Spleen (tissue), 11 donors: ENCODE data around the gene MX1. TPM values are rescaled to one million over a fixed set of nuclear protein-coding genes. Genes with fewer than 3 reads are reported as not detected.

Experiments used
- DNase-seq: peaks from one replicate; pipeline ENCODE4 v3.0.0-alpha.2; 2020
- H3K27ac ChIP-seq, 8 donors: fragments of 200-600 bp; sonication (generic) in 7 of 8; 1 replicate in 4 of 8; 2 replicates in 4 of 8; pipeline versions ENCODE4 v1.5.0 to v1.8.0; 2016 to 2021; ENCODE audit warnings: inconsistent platforms in 4 of 8, mild to moderate bottlenecking in 4 of 8, moderate library complexity in 1 of 8
- H3K27me3 ChIP-seq, 7 donors: fragments of 200-600 bp; sonication (generic) in 6 of 7; replicated peaks in 1 of 7; 1 replicate in 4 of 7; 2 replicates in 3 of 7; pipeline versions ENCODE4 v1.5.0 to v1.8.0; 2016 to 2021; ENCODE audit warnings: inconsistent platforms in 3 of 7, mild to moderate bottlenecking in 1 of 7
- H3K36me3 ChIP-seq, 6 donors: fragments of 200-600 bp; sonication (generic) in 5 of 6; 1 replicate in 4 of 6; 2 replicates in 2 of 6; pipeline versions ENCODE4 v1.5.0 to v1.8.0; 2016 to 2021; ENCODE audit warnings: inconsistent platforms in 2 of 6
- H3K4me1 ChIP-seq, 6 donors: fragments of 200-600 bp; sonication (generic) in 5 of 6; 1 replicate in 3 of 6; 2 replicates in 3 of 6; pipeline versions ENCODE4 v1.5.0 to v1.8.0; 2016 to 2021; ENCODE audit warnings: inconsistent platforms in 3 of 6
- H3K4me3 ChIP-seq, 8 donors: fragments of 200-600 bp; sonication (generic) in 7 of 8; 1 replicate in 4 of 8; 2 replicates in 4 of 8; pipeline versions ENCODE4 v1.5.0 to v1.8.0; 2016 to 2021; ENCODE audit warnings: inconsistent platforms in 4 of 8, mild to moderate bottlenecking in 4 of 8, moderate library complexity in 2 of 8
- H3K9me3 ChIP-seq, 8 donors: fragments of 200-600 bp; sonication (generic) in 7 of 8; 1 replicate in 4 of 8; 2 replicates in 4 of 8; pipeline versions ENCODE4 v1.5.0 to v1.8.0; 2016 to 2021; ENCODE audit warnings: inconsistent platforms in 4 of 8
- CTCF ChIP-seq, 11 experiments: fragments of 200-600 bp in 7 of 11; fragments of 450-650 bp in 4 of 11; sonication (generic) in 4 of 11; IDR thresholded peaks in 8 of 11; conservative IDR thresholded peaks in 3 of 11; 1 replicate in 7 of 11; 2 replicates in 4 of 11; pipeline versions ENCODE4 v1.4.0 to v1.8.0; 2016 to 2021; ENCODE audit warnings: antibody characterized with exemption in 11 of 11, inconsistent platforms in 4 of 11, mild to moderate bottlenecking in 1 of 11
- POLR2A ChIP-seq, 3 donors: fragments of 450-650 bp; IDR thresholded peaks; one replicate each; pipeline ENCODE4 v1.5.1; 2017; ENCODE audit warnings: antibody characterized with exemption in 3 of 3, mild to moderate bottlenecking in 1 of 3
- POLR2AphosphoS5 ChIP-seq, 3 donors: sonication (generic); formaldehyde crosslinking; IDR thresholded peaks; one replicate each; pipeline ENCODE4 v1.5.1; 2017; ENCODE audit warnings: antibody characterized with exemption in 3 of 3
- WGBS, 5 donors: extraction: QIAGEN DNeasy Blood & Tissue Kit in 3 of 5; methylation state at CpG; one replicate each; pipeline versions ENCODE4 v1.1.5 to v1.1.7; 2013 to 2018; 5-methylcytosine and 5-hydroxymethylcytosine counted together
- intact Hi-C: fragments of 100-400 bp; cut with DNase I; formaldehyde crosslinking; loops from one replicate; pipeline ENCODE4 v1.15.0; 2023; ENCODE audit warnings: low total_unique reads
- polyA plus RNA-seq, 3 donors: library from polyadenylated mRNA; stranded (reverse); fragments of 200-250 nt; gene quantifications; one replicate each; pipeline ENCODE4 v1.2.1, GENCODE V29; 2013
- total RNA-seq, 7 donors: library from RNA; depleted of rRNA in 3 of 7; stranded (reverse); fragments of >200 nt in 3 of 7; fragmentation: NEBNext Ultra II Directional in 4 of 7; extraction: Animal tissue kit (Norgen Biotek cat#: 25700) in 4 of 7; gene quantifications; one replicate each; pipeline versions ENCODE4 v1.1.0 to v1.2.1, GENCODE V29; 2016 to 2021
- donor health status: healthy with polysubstance abuse.
- donor health status: DM: no; HTN: no; CAD: no; lungs with moderate emphysema.
- donor health status: DM: no; HTN: no; CAD: no.
- donor health status: Bipolar disorder and iron deficiency.
- donor health status: healthy.
- donor health status: DM: no; HTN: no; CAD: no.
- donor health status: DM: yes; HTN: yes; CAD: no.

MX1 gene
- total and polyA plus RNA-seq, 10 donors: 32.8 to 148 (median 90.1) TPM

GRCh38 chr21:41478319-41479177 lies 52.5 kb downstream of the MX1 start:
- intact Hi-C loops: no loop called here
- Histone ChIP-seq H3K9me3 (no peaks in the 10 kb centered on the region), H3K4me3 (no peak overlapping the region), H3K4me1 (no peaks in the 10 kb centered on the region), H3K27me3 (peaks cover 0 to 28% (median 0%) of the 10 kb centered on the region in 7 donors), H3K27ac (no peak overlapping the region), H3K36me3 (no peaks in the 10 kb centered on the region)
- no peak for TF ChIP-seq POLR2A (IDR thresholded peaks at IDR 0.05)
- no peak for TF ChIP-seq CTCF (IDR thresholded peaks at IDR 0.05 in 8 of 11, conservative IDR thresholded peaks at IDR 0.05 in 3 of 11)
- TF ChIP-seq POLR2AphosphoS5 (IDR thresholded peaks at IDR 0.05): no peak
- 70 to 74% (median 72%) methylated on average over 11 of the region's 11 CpGs for WGBS, 5 donors
- DNase-seq: peak; percentile 62

DNA sequence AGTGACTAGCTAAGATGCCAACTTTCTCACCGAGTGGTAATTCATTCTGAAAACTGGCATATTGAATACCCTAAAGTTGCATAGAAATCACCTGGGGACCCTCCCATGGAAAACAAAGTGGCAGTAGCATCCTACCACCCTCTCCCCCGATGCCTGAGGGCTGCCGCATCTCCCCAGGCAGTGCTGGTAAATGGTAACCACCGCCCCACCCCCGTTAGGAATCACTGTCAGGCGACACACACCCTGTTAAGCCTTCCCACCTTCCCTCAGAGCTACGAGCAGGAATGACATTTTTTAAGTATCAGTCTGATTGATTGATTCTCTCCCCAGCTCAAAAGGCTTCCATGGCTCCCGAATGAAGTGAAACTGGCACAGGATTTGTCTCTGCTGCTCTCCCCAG lies 53.6 kb downstream of the MX1 start:
- no peaks in the 10 kb centered on the region for H3K9me3 ChIP-seq
- no peaks in the 10 kb centered on the region for H3K36me3 ChIP-seq
- DNase-seq: peak; percentile 33
- intact Hi-C loops: no loop called here
- no peak overlapping the region for H3K27ac ChIP-seq
- TF ChIP-seq POLR2A (IDR thresholded peaks at IDR 0.05) (no peak), POLR2AphosphoS5 (IDR thresholded peaks at IDR 0.05) (no peak), CTCF (IDR thresholded peaks at IDR 0.05 in 8 of 11, conservative IDR thresholded peaks at IDR 0.05 in 3 of 11) (no peak)
- peaks cover 0 to 36% (median 0%) of the 10 kb centered on the region in 7 donors for H3K27me3 ChIP-seq
- no peaks in the 10 kb centered on the region for H3K4me1 ChIP-seq
- WGBS, 5 donors: 58 to 71% (median 68%) methylated on average over 8 of the region's 8 CpGs
- H3K4me3 ChIP-seq: no peak overlapping the region

GRCh38 chr21:41480086-41480690 lies 54.1 kb downstream of the MX1 start:
- no peaks in the 10 kb centered on the region for H3K4me1 ChIP-seq
- intact Hi-C loops: no loop called here
- H3K27ac ChIP-seq: no peak overlapping the region
- H3K4me3 ChIP-seq: no peak overlapping the region
- H3K36me3 ChIP-seq: no peaks in the 10 kb centered on the region
- H3K27me3 ChIP-seq: peaks cover 0 to 37% (median 0%) of the 10 kb centered on the region in 7 donors
- TF ChIP-seq CTCF (IDR thresholded peaks at IDR 0.05 in 8 of 11, conservative IDR thresholded peaks at IDR 0.05 in 3 of 11): no peak
- TF ChIP-seq POLR2A (IDR thresholded peaks at IDR 0.05): no peak
- TF ChIP-seq POLR2AphosphoS5 (IDR thresholded peaks at IDR 0.05): no peak
- no peaks in the 10 kb centered on the region for H3K9me3 ChIP-seq
- WGBS, 5 donors: 84 to 89% (median 86%) methylated on average over 15 to 17 of the region's 17 CpGs
- peak; percentile 58 for DNase-seq

DNA sequence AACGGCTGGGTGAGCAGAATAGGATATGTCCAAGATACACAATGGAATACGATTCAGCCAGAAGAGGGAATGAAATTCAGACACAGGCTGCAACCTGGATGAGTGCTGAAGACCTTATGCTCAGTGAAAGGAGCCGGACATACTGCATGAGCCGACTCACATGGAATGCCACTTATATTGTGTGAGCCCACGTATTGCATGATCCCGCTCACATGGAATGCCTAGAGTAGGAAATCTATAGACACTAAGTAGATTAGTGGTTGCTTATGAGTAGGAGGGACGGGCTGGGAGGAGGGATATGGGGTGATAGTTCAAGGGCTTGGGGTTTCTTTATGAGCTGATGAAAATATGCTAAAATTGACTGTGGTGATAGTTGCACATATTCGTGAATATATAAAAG lies 55.2 kb downstream of the MX1 start:
- Histone ChIP-seq H3K36me3 (no peaks in the 10 kb centered on the region), H3K9me3 (no peaks in the 10 kb centered on the region), H3K27me3 (peaks cover 0 to 37% (median 0%) of the 10 kb centered on the region in 7 donors), H3K27ac (no peak overlapping the region), H3K4me1 (peaks cover 0 to 4% (median 0%) of the 10 kb centered on the region in 6 donors), H3K4me3 (no peak overlapping the region)
- DNase-seq: no peak
- WGBS, 5 donors: 75 to 88% (median 83%) methylated on average over 8 of the region's 8 CpGs
- intact Hi-C loops: no loop called here
- TF ChIP-seq POLR2A (IDR thresholded peaks at IDR 0.05) (no peak), CTCF (IDR thresholded peaks at IDR 0.05 in 8 of 11, conservative IDR thresholded peaks at IDR 0.05 in 3 of 11) (no peak), POLR2AphosphoS5 (IDR thresholded peaks at IDR 0.05) (no peak)
